NK-92 (cell line): Measurements from ENCODE around the gene SEMA6D.

Experiments
- DNase-seq: peaks from one replicate; lab custom pipeline; 2025; ENCODE audit not compliant: unreplicated experiment; lab: John Stamatoyannopoulos, UW

The SEMA6D gene

GRCh38 chr15:47741907-47742306 is 24.6 kb downstream of the SEMA6D start:
- no peak for DNase-seq

GRCh38 chr15:47742334-47742733 is 25.0 kb downstream of the SEMA6D start:
- no peak for DNase-seq

GRCh38 chr15:47742742-47743141 is 25.4 kb downstream of the SEMA6D start:
- no peak for DNase-seq

GRCh38 chr15:47743385-47743784 is 26.1 kb downstream of the SEMA6D start:
- DNase-seq = no peak

- DNase-seq = no peak
These were observed 26.6 kb downstream of the SEMA6D start for GRCh38 chr15:47743886-47744285.

GRCh38 chr15:47744496-47744895 is 27.2 kb downstream of the SEMA6D start:
- no peak for DNase-seq

- DNase-seq = no peak
These were observed 27.7 kb downstream of the SEMA6D start for GRCh38 chr15:47744973-47745372.

GRCh38 chr15:47746516-47746915 is 29.2 kb downstream of the SEMA6D start:
- no peak for DNase-seq

- no peak for DNase-seq
These were observed 32.9 kb downstream of the SEMA6D start for GRCh38 chr15:47750030-47750739.

GRCh38 chr15:47750740-47751262 is 33.5 kb downstream of the SEMA6D start:
- no peak for DNase-seq

- no peak for DNase-seq
These were observed 36.3 kb downstream of the SEMA6D start for GRCh38 chr15:47753591-47753990.

- DNase-seq = no peak
These were observed 37.0 kb downstream of the SEMA6D start for GRCh38 chr15:47754312-47754711.

GRCh38 chr15:47755941-47756340 is 38.6 kb downstream of the SEMA6D start:
- DNase-seq = no peak

- DNase-seq = no peak
These were observed 39.6 kb downstream of the SEMA6D start for GRCh38 chr15:47756872-47757271.

- no peak for DNase-seq
These were observed 40.0 kb downstream of the SEMA6D start for GRCh38 chr15:47757331-47757730.

- no peak for DNase-seq
These were observed 45.3 kb downstream of the SEMA6D start for GRCh38 chr15:47762621-47763020.

GRCh38 chr15:47764666-47765065 is 47.4 kb downstream of the SEMA6D start:
- DNase-seq = no peak

- DNase-seq = no peak
These were observed 49.1 kb downstream of the SEMA6D start for GRCh38 chr15:47766406-47766805.

- DNase-seq = no peak
These were observed 49.7 kb downstream of the SEMA6D start for GRCh38 chr15:47767035-47767434.

- no peak for DNase-seq
These were observed 51.4 kb downstream of the SEMA6D start for GRCh38 chr15:47768735-47769134.

- no peak for DNase-seq
These were observed 51.9 kb downstream of the SEMA6D start for GRCh38 chr15:47769166-47769565.

- DNase-seq = no peak
These were observed 55.8 kb downstream of the SEMA6D start for GRCh38 chr15:47773143-47773542.

- no peak for DNase-seq
These were observed 61.0 kb downstream of the SEMA6D start for GRCh38 chr15:47778263-47778770.
